Hepatocyte (in vitro differentiated cells): ENCODE data around the gene CC2D1B. TPM values are rescaled to one million over a fixed set of nuclear protein-coding genes. Genes with fewer than 3 reads are reported as not detected.

Experiments used
- DNase-seq: peaks from one replicate; pipeline ENCODE4 v3.0.0-alpha.2; 2016; ENCODE audit warnings: low spot score
- H2AFZ ChIP-seq: fragments of 200-600 bp; sonication (generic); 2 replicates; pipeline ENCODE4 v1.6.0; 2016; ENCODE audit warnings: antibody characterized with exemption, mild to moderate bottlenecking
- H3K27ac ChIP-seq: fragments of 200-600 bp; sonication (generic); 2 replicates; pipeline ENCODE4 v1.5.1; 2016; ENCODE audit warnings: mild to moderate bottlenecking
- H3K27me3 ChIP-seq: fragments of 200-600 bp; sonication (generic); 2 replicates; pipeline ENCODE4 v1.6.1; 2016
- H3K36me3 ChIP-seq: fragments of 200-600 bp; sonication (generic); replicated peaks from 2 replicates; pipeline ENCODE4 v1.5.1; 2016; ENCODE audit warnings: low read depth; ENCODE audit not compliant: insufficient read depth
- H3K4me1 ChIP-seq: fragments of 200-600 bp; sonication (generic); 2 replicates; pipeline ENCODE4 v1.5.1; 2016; ENCODE audit warnings: mild to moderate bottlenecking, moderate library complexity; ENCODE audit not compliant: insufficient read depth
- H3K4me2 ChIP-seq: fragments of 200-600 bp; sonication (generic); 2 replicates; pipeline ENCODE4 v1.6.0; 2016
- H3K4me3 ChIP-seq: fragments of 200-600 bp; sonication (generic); 2 replicates; pipeline ENCODE4 v1.5.1; 2016; ENCODE audit warnings: mild to moderate bottlenecking
- H3K79me2 ChIP-seq: fragments of 200-600 bp; sonication (generic); 2 replicates; pipeline ENCODE4 v1.6.0; 2017; ENCODE audit warnings: mild to moderate bottlenecking
- H3K9me2 ChIP-seq: fragments of 200-600 bp; sonication (generic); replicated peaks from 2 replicates; pipeline ENCODE4 v1.6.0; 2017; ENCODE audit warnings: mild to moderate bottlenecking; ENCODE audit not compliant: insufficient read depth
- H3K9me3 ChIP-seq: fragments of 200-600 bp; sonication (generic); 2 replicates; pipeline ENCODE4 v1.5.1; 2016; ENCODE audit warnings: low read depth, mild to moderate bottlenecking
- H4K20me1 ChIP-seq: fragments of 200-600 bp; sonication (generic); 2 replicates; pipeline ENCODE4 v1.6.0; 2016; ENCODE audit warnings: mild to moderate bottlenecking; ENCODE audit not compliant: insufficient read depth, poor library complexity, severe bottlenecking
- CTCF ChIP-seq: fragments of 200-600 bp; sonication (generic); IDR thresholded peaks from 2 replicates; pipeline ENCODE4 v1.5.1; 2016; ENCODE audit warnings: antibody characterized with exemption, mild to moderate bottlenecking; ENCODE audit not compliant: poor library complexity
- EZH2 ChIP-seq: fragments of 200-600 bp; sonication (generic); IDR thresholded peaks from 2 replicates; pipeline ENCODE4 v1.6.1; 2016; ENCODE audit warnings: antibody characterized with exemption, mild to moderate bottlenecking, borderline replicate concordance
- EZH2phosphoT487 ChIP-seq: fragments of 200-600 bp; sonication (generic); IDR thresholded peaks from one replicate; pipeline ENCODE4 v1.6.1; 2018; ENCODE audit warnings: antibody characterized with exemption, mild to moderate bottlenecking, low read depth, moderate library complexity; ENCODE audit not compliant: unreplicated experiment, severe bottlenecking
- WGBS: methylation state at CpG from one replicate; pipeline ENCODE4 v1.1.6; 2016; ENCODE audit warnings: low lambda C conversion rate; ENCODE audit errors: missing lambda C conversion rate; 5-methylcytosine and 5-hydroxymethylcytosine counted together
- polyA plus RNA-seq: library from polyadenylated mRNA; unstranded; fragments of >200 nt; fragmentation: Nextera tagmentation; extraction: Ambion mirVana; gene quantifications from 2 replicates; pipeline ENCODE4 v1.2.1, GENCODE V29; 2016
- total RNA-seq: library from RNA; depleted of rRNA; stranded (reverse); fragments of >200 nt; gene quantifications from 2 replicates; pipeline ENCODE4 v1.2.3, GENCODE V29; 2014

Gene CC2D1B
- total and polyA plus RNA-seq, 2 experiments from 2014 or later, result 21.5 to 28.4 TPM

GRCh38 chr1:52402860-52403240 is 36.8 kb upstream of the CC2D1B start:
- Histone ChIP-seq H3K4me1 (peaks cover 6% of the 10 kb centered on the region), H3K36me3 (no peaks in the 10 kb centered on the region), H3K9me3 (no peaks in the 10 kb centered on the region), H3K79me2 (peaks cover 29% of the 10 kb centered on the region), H3K4me3 (no peak overlapping the region), H3K27ac (no peak overlapping the region), H3K9me2 (no peaks in the 10 kb centered on the region), H3K27me3 (no peaks in the 10 kb centered on the region), H2AFZ (no peak overlapping the region), H4K20me1 (no peaks in the 10 kb centered on the region), H3K4me2 (peak overlapping the region; percentile 89)
- DNase-seq, result peak; percentile 38
- 42% methylated on average over 3 of the region's 3 CpGs for WGBS
- TF ChIP-seq CTCF (no peak), EZH2 (no peak), EZH2phosphoT487 (no peak)

- H3K27ac ChIP-seq, result no peak overlapping the region
- 94% methylated on average over 6 of the region's 6 CpGs for WGBS
- no peaks in the 10 kb centered on the region for H3K9me3 ChIP-seq
- DNase-seq, result no peak
- TF ChIP-seq CTCF, result no peak
- TF ChIP-seq EZH2, result no peak
- TF ChIP-seq EZH2phosphoT487, result no peak
- H3K4me2 ChIP-seq, result no peak overlapping the region
- H2AFZ ChIP-seq, result no peak overlapping the region
- H3K27me3 ChIP-seq, result no peaks in the 10 kb centered on the region
- no peak overlapping the region for H3K4me3 ChIP-seq
- H3K9me2 ChIP-seq, result no peaks in the 10 kb centered on the region
- peaks cover 6% of the 10 kb centered on the region for H3K79me2 ChIP-seq
- H3K36me3 ChIP-seq, result no peaks in the 10 kb centered on the region
- H3K4me1 ChIP-seq, result peaks cover 6% of the 10 kb centered on the region
- H4K20me1 ChIP-seq, result no peaks in the 10 kb centered on the region
Measured at GRCh38 chr1:52400131-52400530, 34.1 kb upstream of the CC2D1B start.

- no peak for DNase-seq
- Histone ChIP-seq H3K79me2 (peaks cover 4% of the 10 kb centered on the region), H2AFZ (no peak overlapping the region), H3K4me1 (peaks cover 6% of the 10 kb centered on the region), H3K4me3 (no peak overlapping the region), H3K27me3 (no peaks in the 10 kb centered on the region), H3K9me2 (no peaks in the 10 kb centered on the region), H3K4me2 (no peak overlapping the region), H4K20me1 (no peaks in the 10 kb centered on the region), H3K9me3 (no peaks in the 10 kb centered on the region), H3K27ac (no peak overlapping the region), H3K36me3 (no peaks in the 10 kb centered on the region)
- 97% methylated on average over 3 of the region's 3 CpGs for WGBS
- TF ChIP-seq EZH2, result no peak
- TF ChIP-seq CTCF, result no peak
- no peak for TF ChIP-seq EZH2phosphoT487
Measured at GRCh38 chr1:52399629-52400028, 33.6 kb upstream of the CC2D1B start.

GRCh38 chr1:52393174-52393573 is 27.2 kb upstream of the CC2D1B start:
- TF ChIP-seq EZH2phosphoT487 (no peak), CTCF (no peak), EZH2 (no peak)
- 98% methylated on average over 5 of the region's 5 CpGs for WGBS
- H3K36me3 ChIP-seq, result no peaks in the 10 kb centered on the region
- H3K27me3 ChIP-seq, result no peaks in the 10 kb centered on the region
- H3K9me2 ChIP-seq, result no peaks in the 10 kb centered on the region
- no peak overlapping the region for H2AFZ ChIP-seq
- no peaks in the 10 kb centered on the region for H3K79me2 ChIP-seq
- H3K27ac ChIP-seq, result no peak overlapping the region
- H4K20me1 ChIP-seq, result no peaks in the 10 kb centered on the region
- DNase-seq, result no peak
- H3K4me2 ChIP-seq, result no peak overlapping the region
- no peaks in the 10 kb centered on the region for H3K4me1 ChIP-seq
- H3K4me3 ChIP-seq, result no peak overlapping the region
- H3K9me3 ChIP-seq, result no peaks in the 10 kb centered on the region
